C4-2B (cell line): ENCODE data around the gene PTMS.

ENCODE experiments used
- CTCF ChIP-seq: fragments of 450-650 bp; conservative IDR thresholded peaks from 2 replicates; pipeline ENCODE4 v1.5.1; 2017; ENCODE audit warnings: mild to moderate bottlenecking
- ZFX ChIP-seq: fragments of 450-650 bp; IDR thresholded peaks from 2 replicates; pipeline ENCODE4 v1.6.1; 2017

GRCh38 chr12:6791931-6792520 lies 25.9 kb downstream of the PTMS start:
- TF ChIP-seq CTCF (no peak), ZFX (no peak)
